ENCODE results near the gene SLC10A2. TPM values are rescaled to one million over a fixed set of nuclear protein-coding genes. Genes with fewer than 3 reads are reported as not detected.

The SLC10A2 gene
- total RNA-seq, 2 experiments from 2014 or later: not detected

DNA sequence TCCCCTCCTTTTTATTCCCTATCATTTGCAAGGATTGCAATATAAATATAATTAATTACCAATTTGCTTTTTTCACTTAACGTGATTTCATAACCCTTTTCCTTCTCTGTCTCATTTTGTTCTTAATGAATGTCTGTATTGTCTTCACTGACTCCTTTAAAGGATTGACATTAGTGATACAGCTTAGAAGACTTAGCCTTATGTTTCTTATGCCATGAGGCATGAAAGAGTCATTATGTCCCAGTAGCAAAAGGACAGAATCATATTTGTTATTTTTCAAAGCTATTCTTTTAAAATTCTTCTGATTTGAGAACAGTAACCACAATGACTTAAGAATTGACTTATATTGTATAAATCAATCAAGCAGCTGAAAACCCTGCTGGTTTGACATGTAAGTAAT lies 26.2 kb downstream of the SLC10A2 start:
- ATAC-seq: no peak
- ChIA-PET CTCF (no interaction called here), POLR2A (interaction anchor here (0.7 kb wide), 1 partner anchor 117 kb away, joined by 3 read pairs; no protein-coding TSS in a partner anchor)
- no peak for DNase-seq
- intact Hi-C loops (cut with DNase I, micrococcal nuclease): no loop called here
- H3K27ac Mint-ChIP-seq: no peak overlapping the region
- no peak overlapping the region for H3K4me3 Mint-ChIP-seq
- H3K27me3 Mint-ChIP-seq: no peaks in the 10 kb centered on the region
- no peaks in the 10 kb centered on the region for H3K9me3 Mint-ChIP-seq (ENCODE audit: low read depth)
- H3K4me1 Mint-ChIP-seq: no peaks in the 10 kb centered on the region
- H3K36me3 Mint-ChIP-seq (ENCODE audit: low read depth): no peaks in the 10 kb centered on the region

DNA sequence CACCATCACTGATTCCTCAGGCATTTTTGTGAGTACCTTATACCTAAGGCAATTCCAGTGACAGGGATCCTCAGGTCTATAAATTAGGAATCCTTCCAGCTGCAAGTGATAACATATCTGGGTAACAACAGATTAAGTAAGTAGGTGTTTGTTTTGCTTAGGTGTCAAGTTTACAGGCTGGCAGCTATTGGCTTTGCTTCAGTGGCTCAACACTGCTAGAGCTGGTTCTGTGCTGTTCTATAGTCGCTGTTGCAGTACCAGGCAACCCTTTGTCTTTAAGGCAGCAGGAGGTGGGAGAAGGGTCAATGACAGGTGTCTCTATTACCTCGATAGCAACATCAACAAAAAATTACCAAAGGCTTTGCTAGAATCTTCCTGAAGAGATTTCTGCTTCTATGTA lies 27.0 kb downstream of the SLC10A2 start:
- no peak for ATAC-seq
- H3K4me3 Mint-ChIP-seq: no peak overlapping the region
- no peak overlapping the region for H3K27ac Mint-ChIP-seq
- intact Hi-C loops (cut with DNase I, micrococcal nuclease): no loop called here
- H3K9me3 Mint-ChIP-seq (ENCODE audit: low read depth): no peaks in the 10 kb centered on the region
- ChIA-PET POLR2A (no interaction called here), CTCF (no interaction called here)
- no peaks in the 10 kb centered on the region for H3K36me3 Mint-ChIP-seq (ENCODE audit: low read depth)
- H3K27me3 Mint-ChIP-seq: no peaks in the 10 kb centered on the region
- no peaks in the 10 kb centered on the region for H3K4me1 Mint-ChIP-seq
- no peak for DNase-seq

- no peaks in the 10 kb centered on the region for H3K4me1 Mint-ChIP-seq
- H3K4me3 Mint-ChIP-seq: no peak overlapping the region
- ChIA-PET CTCF (no interaction called here), POLR2A (no interaction called here)
- no peaks in the 10 kb centered on the region for H3K9me3 Mint-ChIP-seq (ENCODE audit: low read depth)
- intact Hi-C loops (cut with DNase I, micrococcal nuclease): no loop called here
- no peaks in the 10 kb centered on the region for H3K36me3 Mint-ChIP-seq (ENCODE audit: low read depth)
- DNase-seq (no peak), ATAC-seq (no peak)
- H3K27me3 Mint-ChIP-seq: peaks cover 4% of the 10 kb centered on the region
- H3K27ac Mint-ChIP-seq: no peak overlapping the region
Measured at GRCh38 chr13:103036268-103036667, 29.9 kb downstream of the SLC10A2 start.

DNA sequence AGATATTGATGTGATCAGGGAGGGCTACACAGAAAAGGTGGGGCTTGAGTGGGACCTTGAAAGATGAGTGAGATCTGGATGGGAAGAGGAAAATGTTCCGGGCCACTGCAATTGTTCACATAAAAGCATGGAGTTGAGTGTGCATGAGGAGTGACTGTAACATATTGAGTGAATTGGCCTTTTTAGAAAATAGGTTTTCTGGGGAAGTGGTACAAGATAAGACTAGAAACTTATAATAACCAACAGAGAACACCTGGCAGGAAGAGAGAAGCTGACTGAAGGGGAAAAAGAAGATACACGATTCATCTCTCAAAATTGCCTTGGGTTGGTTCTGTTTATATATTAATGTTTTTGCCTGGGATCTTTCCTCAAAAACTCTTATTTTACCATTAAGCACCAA lies 32.2 kb downstream of the SLC10A2 start:
- Mint-ChIP-seq H3K4me1 (no peaks in the 10 kb centered on the region), H3K36me3 (ENCODE audit: low read depth) (no peaks in the 10 kb centered on the region), H3K27ac (no peak overlapping the region), H3K27me3 (peaks cover 6% of the 10 kb centered on the region), H3K9me3 (ENCODE audit: low read depth) (no peaks in the 10 kb centered on the region), H3K4me3 (no peak overlapping the region)
- CTCF ChIA-PET: no interaction called here
- ATAC-seq (no peak), DNase-seq (no peak)
- POLR2A ChIA-PET: no interaction called here
- intact Hi-C loops (cut with DNase I, micrococcal nuclease): no loop called here

DNA sequence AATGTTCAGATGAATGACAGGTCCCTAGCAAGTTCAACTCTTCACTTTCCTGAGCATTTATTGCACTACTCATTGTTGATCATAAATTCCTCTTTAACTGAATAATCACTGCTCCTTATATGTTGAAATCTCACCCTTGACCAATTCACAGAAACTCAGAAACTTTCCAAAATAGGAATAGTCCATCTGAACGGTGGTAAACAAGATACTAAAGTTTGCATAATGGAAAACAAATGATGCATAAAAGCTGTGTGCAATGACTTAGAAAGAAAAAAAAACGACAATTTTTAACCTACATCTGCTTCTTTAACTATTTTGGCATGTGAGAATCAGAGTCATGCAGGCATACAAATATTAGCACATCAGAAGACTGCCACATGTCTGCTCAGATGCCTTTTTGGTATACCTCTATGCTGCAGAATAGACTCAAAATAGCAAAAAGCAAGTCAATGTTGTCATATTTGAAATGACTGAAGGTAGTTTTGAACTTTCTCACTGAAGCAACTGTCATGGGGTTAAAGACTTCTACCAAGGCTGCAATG lies 34.8 kb downstream of the SLC10A2 start:
- Mint-ChIP-seq H3K36me3 (ENCODE audit: low read depth) (no peaks in the 10 kb centered on the region), H3K4me3 (no peak overlapping the region), H3K9me3 (ENCODE audit: low read depth) (peaks cover 6% of the 10 kb centered on the region), H3K27me3 (peaks cover 6% of the 10 kb centered on the region), H3K27ac (no peak overlapping the region), H3K4me1 (no peaks in the 10 kb centered on the region)
- intact Hi-C loops (cut with DNase I, micrococcal nuclease): no loop called here
- POLR2A ChIA-PET: no interaction called here
- ATAC-seq: no peak
- DNase-seq: no peak
- CTCF ChIA-PET: no interaction called here

DNA sequence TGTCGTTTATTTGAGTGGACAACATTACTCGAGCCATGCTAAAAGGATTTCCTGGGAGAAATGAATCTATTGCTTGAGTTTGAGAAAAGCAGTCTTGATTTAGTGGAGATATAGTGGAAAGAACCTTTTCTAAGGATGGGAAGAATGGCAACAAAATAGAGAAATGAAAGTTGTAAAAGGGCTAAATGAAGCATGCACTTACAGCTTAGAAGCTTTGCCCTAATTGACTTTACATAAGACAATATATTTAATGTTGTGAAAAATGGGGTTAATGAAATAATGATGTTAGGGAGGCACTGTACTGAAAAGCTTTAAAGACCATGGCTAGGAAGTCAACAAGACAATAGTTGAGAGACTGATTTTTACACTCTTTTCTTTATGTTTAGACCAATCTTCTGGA lies 35.4 kb downstream of the SLC10A2 start:
- ChIA-PET CTCF (no interaction called here), POLR2A (no interaction called here)
- Mint-ChIP-seq H3K36me3 (ENCODE audit: low read depth) (no peaks in the 10 kb centered on the region), H3K4me1 (no peaks in the 10 kb centered on the region), H3K9me3 (ENCODE audit: low read depth) (peaks cover 8% of the 10 kb centered on the region), H3K4me3 (no peak overlapping the region), H3K27me3 (peaks cover 6% of the 10 kb centered on the region), H3K27ac (no peak overlapping the region)
- ATAC-seq (no peak), DNase-seq (no peak)
- intact Hi-C loops (cut with DNase I, micrococcal nuclease): no loop called here

GRCh38 chr13:103029798-103030197 lies 36.4 kb downstream of the SLC10A2 start:
- peaks cover 12% of the 10 kb centered on the region for H3K9me3 Mint-ChIP-seq (ENCODE audit: low read depth)
- H3K4me3 Mint-ChIP-seq: no peak overlapping the region
- ATAC-seq (no peak), DNase-seq (no peak)
- no peaks in the 10 kb centered on the region for H3K4me1 Mint-ChIP-seq
- ChIA-PET POLR2A (no interaction called here), CTCF (no interaction called here)
- intact Hi-C loops (cut with DNase I, micrococcal nuclease): no loop called here
- H3K36me3 Mint-ChIP-seq (ENCODE audit: low read depth): no peaks in the 10 kb centered on the region
- H3K27ac Mint-ChIP-seq: no peak overlapping the region
- peaks cover 6% of the 10 kb centered on the region for H3K27me3 Mint-ChIP-seq

DNA sequence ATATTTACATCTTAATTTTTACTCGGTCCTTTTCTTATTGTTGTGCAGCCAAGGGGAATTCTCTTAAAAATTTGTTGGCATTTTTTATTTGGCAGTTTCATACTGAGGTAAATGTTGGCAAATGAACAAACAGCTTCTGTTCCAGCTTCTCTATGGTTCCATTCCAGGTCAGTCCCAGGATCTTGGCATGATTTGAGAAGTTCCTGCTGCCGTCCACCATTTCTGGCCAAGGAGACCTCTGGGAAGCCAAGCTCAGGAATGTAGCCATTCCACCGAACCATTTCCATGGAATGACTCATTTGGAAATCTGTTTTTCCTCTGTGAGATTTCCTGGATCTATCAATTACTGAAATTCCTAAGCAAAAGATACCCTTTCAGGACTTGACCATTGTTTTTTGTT lies 43.9 kb downstream of the SLC10A2 start:
- Mint-ChIP-seq H3K27me3 (peaks cover 2% of the 10 kb centered on the region), H3K4me3 (no peak overlapping the region), H3K36me3 (ENCODE audit: low read depth) (no peaks in the 10 kb centered on the region), H3K9me3 (ENCODE audit: low read depth) (peaks cover 12% of the 10 kb centered on the region), H3K4me1 (no peaks in the 10 kb centered on the region), H3K27ac (no peak overlapping the region)
- ChIA-PET CTCF (no interaction called here), POLR2A (no interaction called here)
- ATAC-seq (no peak), DNase-seq (no peak)
- intact Hi-C loops (cut with DNase I, micrococcal nuclease): no loop called here

DNA sequence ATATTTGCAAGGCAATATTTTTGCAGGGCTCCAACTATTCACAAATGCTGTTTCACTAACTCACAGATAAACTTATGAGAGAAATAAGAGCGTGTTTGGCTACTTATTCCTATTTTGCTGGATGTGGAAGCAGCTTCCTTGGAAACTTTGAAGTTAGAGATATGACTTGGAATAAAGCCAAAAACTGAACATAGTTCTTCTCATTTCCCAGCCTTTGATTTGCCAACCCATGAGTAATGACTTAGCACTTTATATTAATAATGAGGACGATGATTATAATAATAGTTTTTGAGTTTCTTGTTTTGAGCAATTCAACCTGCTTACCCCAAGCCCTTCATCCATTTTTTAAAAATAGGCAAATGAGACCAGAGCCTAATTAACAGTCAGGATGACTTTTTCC lies 47.7 kb downstream of the SLC10A2 start:
- no peaks in the 10 kb centered on the region for H3K36me3 Mint-ChIP-seq (ENCODE audit: low read depth)
- H3K4me1 Mint-ChIP-seq: no peaks in the 10 kb centered on the region
- DNase-seq (no peak), ATAC-seq (no peak)
- H3K4me3 Mint-ChIP-seq: no peak overlapping the region
- intact Hi-C loops (cut with DNase I, micrococcal nuclease): no loop called here
- no peaks in the 10 kb centered on the region for H3K27me3 Mint-ChIP-seq
- CTCF ChIA-PET: no interaction called here
- H3K27ac Mint-ChIP-seq: no peak overlapping the region
- POLR2A ChIA-PET: no interaction called here
- no peaks in the 10 kb centered on the region for H3K9me3 Mint-ChIP-seq (ENCODE audit: low read depth)

GRCh38 chr13:103012646-103013045 lies 53.6 kb downstream of the SLC10A2 start:
- Mint-ChIP-seq H3K27ac (no peak overlapping the region), H3K4me3 (no peak overlapping the region), H3K36me3 (ENCODE audit: low read depth) (no peaks in the 10 kb centered on the region), H3K27me3 (no peaks in the 10 kb centered on the region), H3K4me1 (no peaks in the 10 kb centered on the region), H3K9me3 (ENCODE audit: low read depth) (no peaks in the 10 kb centered on the region)
- ATAC-seq (no peak), DNase-seq (no peak)
- ChIA-PET CTCF (no interaction called here), POLR2A (no interaction called here)
- intact Hi-C loops (cut with DNase I, micrococcal nuclease): no loop called here

- ATAC-seq: no peak
- no peaks in the 10 kb centered on the region for H3K36me3 Mint-ChIP-seq (ENCODE audit: low read depth)
- H3K27ac Mint-ChIP-seq: no peak overlapping the region
- no peaks in the 10 kb centered on the region for H3K27me3 Mint-ChIP-seq
- ChIA-PET CTCF (no interaction called here), POLR2A (no interaction called here)
- intact Hi-C loops (cut with DNase I, micrococcal nuclease): no loop called here
- no peaks in the 10 kb centered on the region for H3K4me1 Mint-ChIP-seq
- no peaks in the 10 kb centered on the region for H3K9me3 Mint-ChIP-seq (ENCODE audit: low read depth)
- no peak overlapping the region for H3K4me3 Mint-ChIP-seq
- no peak for DNase-seq
Measured at GRCh38 chr13:103009051-103009840, 57.0 kb downstream of the SLC10A2 start.

GRCh38 chr13:103007427-103007762 lies 58.8 kb downstream of the SLC10A2 start:
- H3K4me3 Mint-ChIP-seq: no peak overlapping the region
- no peak overlapping the region for H3K27ac Mint-ChIP-seq
- ChIA-PET POLR2A (no interaction called here), CTCF (no interaction called here)
- DNase-seq (no peak), ATAC-seq (no peak)
- intact Hi-C loops (cut with DNase I, micrococcal nuclease): no loop called here
- H3K9me3 Mint-ChIP-seq (ENCODE audit: low read depth): no peaks in the 10 kb centered on the region
- no peaks in the 10 kb centered on the region for H3K36me3 Mint-ChIP-seq (ENCODE audit: low read depth)
- no peaks in the 10 kb centered on the region for H3K4me1 Mint-ChIP-seq
- no peaks in the 10 kb centered on the region for H3K27me3 Mint-ChIP-seq
